Measurements from ENCODE around the gene CD36. TPM values are rescaled to one million over a fixed set of nuclear protein-coding genes. Genes with fewer than 3 reads are reported as not detected.

CD36 gene
- total RNA-seq = not detected in 2 replicates

GRCh38 chr7:80637911-80638765, at the start of gene CD36:
CD36 (plus strand) TSS chr7:80638642; CDS start chr7:80646741, 8,099 bp downstream.
- TF ChIP-seq, protein P1, sequence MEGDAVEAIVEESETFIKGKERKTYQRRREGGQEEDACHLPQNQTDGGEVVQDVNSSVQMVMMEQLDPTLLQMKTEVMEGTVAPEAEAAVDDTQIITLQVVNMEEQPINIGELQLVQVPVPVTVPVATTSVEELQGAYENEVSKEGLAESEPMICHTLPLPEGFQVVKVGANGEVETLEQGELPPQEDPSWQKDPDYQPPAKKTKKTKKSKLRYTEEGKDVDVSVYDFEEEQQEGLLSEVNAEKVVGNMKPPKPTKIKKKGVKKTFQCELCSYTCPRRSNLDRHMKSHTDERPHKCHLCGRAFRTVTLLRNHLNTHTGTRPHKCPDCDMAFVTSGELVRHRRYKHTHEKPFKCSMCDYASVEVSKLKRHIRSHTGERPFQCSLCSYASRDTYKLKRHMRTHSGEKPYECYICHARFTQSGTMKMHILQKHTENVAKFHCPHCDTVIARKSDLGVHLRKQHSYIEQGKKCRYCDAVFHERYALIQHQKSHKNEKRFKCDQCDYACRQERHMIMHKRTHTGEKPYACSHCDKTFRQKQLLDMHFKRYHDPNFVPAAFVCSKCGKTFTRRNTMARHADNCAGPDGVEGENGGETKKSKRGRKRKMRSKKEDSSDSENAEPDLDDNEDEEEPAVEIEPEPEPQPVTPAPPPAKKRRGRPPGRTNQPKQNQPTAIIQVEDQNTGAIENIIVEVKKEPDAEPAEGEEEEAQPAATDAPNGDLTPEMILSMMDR (conservative IDR thresholded peaks at IDR 0.05; ENCODE audit: low read depth, low read length) = no peak
- no peak within 1 kb of the TSS for H3K4me3 ChIP-seq (ENCODE audit: low read depth, low read length)
- DNase-seq (ENCODE audit: low read depth) = no peak

DNA sequence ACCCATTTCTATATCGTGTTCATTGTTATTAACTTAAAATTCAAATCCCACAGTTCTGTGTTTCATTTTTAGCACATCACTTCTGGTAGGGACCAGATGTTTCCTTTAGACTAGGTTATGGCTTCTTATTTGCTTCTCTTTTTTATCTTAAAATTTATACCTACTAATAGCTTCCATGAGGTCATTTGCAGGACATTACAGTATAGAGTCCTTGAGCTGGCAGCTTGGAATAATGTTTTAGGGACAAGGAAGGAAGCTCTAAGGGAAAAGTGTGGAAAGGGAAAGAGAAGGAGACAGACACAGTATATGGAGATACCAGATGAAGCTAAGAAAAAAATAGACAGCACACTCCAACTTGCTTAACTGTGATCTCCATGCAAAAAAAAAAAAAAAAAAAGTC, 48.8 kb upstream of the CD36 start:
- no peak overlapping the region for H3K4me3 ChIP-seq (ENCODE audit: low read depth, low read length)
- TF ChIP-seq, protein P1 (conservative IDR thresholded peaks at IDR 0.05; ENCODE audit: low read depth, low read length) = no peak
- no peak for DNase-seq (ENCODE audit: low read depth)

DNA sequence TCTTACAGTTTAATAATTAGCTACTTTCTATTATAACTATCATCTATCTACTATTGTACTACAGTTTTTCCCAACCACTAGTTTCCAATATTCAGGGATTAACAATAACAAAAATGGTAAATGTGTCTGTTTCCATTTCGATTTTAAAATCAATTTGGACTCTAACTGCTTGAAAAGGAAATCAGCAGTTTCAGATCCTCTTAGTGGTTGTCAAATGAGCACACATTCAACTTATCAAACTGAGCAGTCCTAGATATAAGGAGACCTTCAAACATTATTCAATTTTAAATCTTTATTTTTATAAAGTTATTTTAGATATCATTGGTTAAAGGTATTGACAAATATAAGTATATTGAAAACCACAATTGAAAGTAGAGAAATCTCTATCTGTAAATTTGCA, 46.8 kb upstream of the CD36 start:
- TF ChIP-seq, protein P1 (conservative IDR thresholded peaks at IDR 0.05; ENCODE audit: low read depth, low read length) = no peak
- no peak overlapping the region for H3K4me3 ChIP-seq (ENCODE audit: low read depth, low read length)
- DNase-seq (ENCODE audit: low read depth) = no peak

- H3K4me3 ChIP-seq (ENCODE audit: low read depth, low read length) = no peak overlapping the region
- TF ChIP-seq, protein P1 (conservative IDR thresholded peaks at IDR 0.05; ENCODE audit: low read depth, low read length) = no peak
- no peak for DNase-seq (ENCODE audit: low read depth)
These were observed 44.4 kb upstream of the CD36 start for GRCh38 chr7:80593869-80594586.

DNA sequence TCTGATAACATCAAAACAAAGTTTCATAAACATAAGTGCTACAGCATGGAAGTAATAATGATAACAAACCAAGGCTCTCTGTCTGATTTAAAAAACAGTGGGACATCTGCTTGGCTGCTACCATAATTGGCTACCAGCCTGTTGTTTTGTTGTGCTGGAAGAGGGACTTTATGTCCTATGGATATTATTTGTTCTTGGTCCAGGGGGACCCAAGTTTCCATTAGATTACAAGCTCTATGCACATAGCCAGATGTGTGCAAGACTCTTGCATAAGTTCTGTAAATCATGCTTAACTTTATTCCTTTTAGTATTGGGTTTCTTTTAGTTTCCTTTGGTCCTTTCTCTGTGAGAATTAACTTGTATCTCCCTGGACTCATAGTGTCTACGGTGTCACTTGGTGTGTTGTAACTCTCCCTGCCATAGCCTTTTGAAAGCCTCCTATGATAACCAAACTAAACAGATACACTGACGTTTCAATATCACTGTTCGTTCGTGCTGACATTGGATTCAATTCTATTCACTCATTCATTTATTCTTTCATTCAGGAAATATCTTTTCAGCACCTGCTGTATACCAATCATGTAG, 41.4 kb upstream of the CD36 start:
- H3K4me3 ChIP-seq (ENCODE audit: low read depth, low read length) = no peak overlapping the region
- TF ChIP-seq, protein P1 (conservative IDR thresholded peaks at IDR 0.05; ENCODE audit: low read depth, low read length) = no peak
- no peak for DNase-seq (ENCODE audit: low read depth)

- no peak overlapping the region for H3K4me3 ChIP-seq (ENCODE audit: low read depth, low read length)
- DNase-seq (ENCODE audit: low read depth) = no peak
- TF ChIP-seq, protein P1 (conservative IDR thresholded peaks at IDR 0.05; ENCODE audit: low read depth, low read length) = no peak
These were observed 40.6 kb upstream of the CD36 start for GRCh38 chr7:80597875-80598274.

Data from epithelial cell of proximal tubule (primary cell).